ENCODE measurements around the gene ZNF384. TPM values are rescaled to one million over a fixed set of nuclear protein-coding genes. Genes with fewer than 3 reads are reported as not detected.

ZNF384 gene
- total RNA-seq, 2 donors from 2014 or later: 36.8 to 45.3 TPM

DNA sequence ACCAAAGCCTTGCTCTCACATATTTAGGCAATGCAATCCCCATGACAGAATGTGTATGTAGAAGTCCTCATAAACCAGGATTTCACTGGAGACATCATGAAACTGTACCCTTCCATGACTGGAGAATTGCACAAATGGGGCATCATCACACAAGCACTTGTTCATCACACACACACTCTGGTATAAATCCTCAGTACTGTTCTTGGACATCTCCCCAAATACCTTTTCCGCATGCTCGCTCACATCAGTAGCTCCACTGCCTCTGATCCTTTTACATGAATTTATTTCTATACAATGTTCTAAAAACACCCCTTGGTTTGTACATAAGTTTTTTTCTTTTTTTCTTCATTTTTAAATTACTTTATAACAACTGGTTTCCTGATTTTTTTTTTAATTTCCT lies 23.0 kb downstream of the ZNF384 start:
- peaks cover 40% of the 10 kb centered on the region for H3K36me3 ChIP-seq
- H3K27ac ChIP-seq: no peak overlapping the region
- DNase-seq (ENCODE audit: low spot score): no peak
- no peaks in the 10 kb centered on the region for H3K27me3 ChIP-seq (replicated peaks; ENCODE audit: insufficient read depth)
- H3K4me1 ChIP-seq (ENCODE audit: control insufficient read depth in 1 of 2, low read depth in 2 of 2): peaks cover 8 to 11% of the 10 kb centered on the region in 2 donors
- TF ChIP-seq, protein P1, sequence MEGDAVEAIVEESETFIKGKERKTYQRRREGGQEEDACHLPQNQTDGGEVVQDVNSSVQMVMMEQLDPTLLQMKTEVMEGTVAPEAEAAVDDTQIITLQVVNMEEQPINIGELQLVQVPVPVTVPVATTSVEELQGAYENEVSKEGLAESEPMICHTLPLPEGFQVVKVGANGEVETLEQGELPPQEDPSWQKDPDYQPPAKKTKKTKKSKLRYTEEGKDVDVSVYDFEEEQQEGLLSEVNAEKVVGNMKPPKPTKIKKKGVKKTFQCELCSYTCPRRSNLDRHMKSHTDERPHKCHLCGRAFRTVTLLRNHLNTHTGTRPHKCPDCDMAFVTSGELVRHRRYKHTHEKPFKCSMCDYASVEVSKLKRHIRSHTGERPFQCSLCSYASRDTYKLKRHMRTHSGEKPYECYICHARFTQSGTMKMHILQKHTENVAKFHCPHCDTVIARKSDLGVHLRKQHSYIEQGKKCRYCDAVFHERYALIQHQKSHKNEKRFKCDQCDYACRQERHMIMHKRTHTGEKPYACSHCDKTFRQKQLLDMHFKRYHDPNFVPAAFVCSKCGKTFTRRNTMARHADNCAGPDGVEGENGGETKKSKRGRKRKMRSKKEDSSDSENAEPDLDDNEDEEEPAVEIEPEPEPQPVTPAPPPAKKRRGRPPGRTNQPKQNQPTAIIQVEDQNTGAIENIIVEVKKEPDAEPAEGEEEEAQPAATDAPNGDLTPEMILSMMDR (IDR thresholded peaks at IDR 0.05): no peak
- ATAC-seq (ENCODE audit: insufficient number of reproducible peaks, low FRiP score, low read depth): no peak
- no peak overlapping the region for H3K4me3 ChIP-seq
- no peaks in the 10 kb centered on the region for H3K9me3 ChIP-seq

- H3K4me1 ChIP-seq (ENCODE audit: control insufficient read depth in 1 of 2, low read depth in 2 of 2): peaks cover 8 to 15% of the 10 kb centered on the region in 2 donors
- no peak overlapping the region for H3K27ac ChIP-seq
- TF ChIP-seq, protein P1 (IDR thresholded peaks at IDR 0.05): no peak
- DNase-seq (ENCODE audit: low spot score) (no peak), ATAC-seq (ENCODE audit: insufficient number of reproducible peaks, low FRiP score, low read depth) (no peak)
- H3K36me3 ChIP-seq: peaks cover 28% of the 10 kb centered on the region
- no peak overlapping the region for H3K4me3 ChIP-seq
- no peaks in the 10 kb centered on the region for H3K27me3 ChIP-seq (replicated peaks; ENCODE audit: insufficient read depth)
- no peaks in the 10 kb centered on the region for H3K9me3 ChIP-seq
Observed at GRCh38 chr12:6664902-6665301, 24.3 kb downstream of the ZNF384 start.

DNA sequence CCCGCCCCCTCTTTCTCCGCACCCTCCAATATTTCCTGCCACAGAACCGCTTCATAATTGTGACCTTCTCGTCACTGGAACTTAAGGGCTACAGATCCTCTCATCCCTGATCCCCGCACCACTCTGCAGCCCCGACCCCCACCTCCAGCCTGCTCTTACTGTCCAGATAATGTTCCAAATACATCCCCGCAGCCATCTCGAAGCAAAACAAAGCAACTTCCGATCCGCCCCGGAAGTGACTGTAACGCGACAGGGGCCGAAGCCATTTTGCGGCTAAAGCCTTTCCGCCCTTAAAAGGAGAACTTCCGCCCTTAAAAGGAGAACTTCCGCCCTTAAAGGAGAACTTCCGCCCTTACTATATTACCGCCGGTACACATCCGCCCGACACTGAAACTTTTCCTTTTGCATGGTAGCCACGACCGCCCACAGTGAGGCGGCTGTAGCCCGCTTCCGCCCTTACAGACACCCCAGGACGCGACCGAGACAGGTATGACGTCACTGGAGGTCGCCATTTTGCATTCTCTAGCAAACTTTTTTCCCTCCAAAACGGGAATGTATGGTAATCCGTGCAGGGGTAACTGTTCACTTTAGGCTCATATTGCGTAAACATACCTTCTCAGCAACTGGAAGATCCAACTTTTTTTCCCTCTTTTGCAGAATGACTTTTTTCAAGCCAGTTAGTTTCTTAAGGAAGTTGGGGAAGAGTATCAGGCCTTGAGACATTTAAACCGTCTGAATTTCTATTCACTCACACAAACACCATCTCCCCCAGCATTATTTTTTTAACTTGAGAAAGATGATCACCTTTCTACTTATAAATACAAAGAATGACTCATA lies 26.1 kb downstream of the ZNF384 start, which contains the start of gene ING4:
Gene ING4, minus strand, starts transcription at position 214 of the 837 bp plus-strand sequence. Its CDS starts 18 bp downstream, at position 196.
- H3K36me3 ChIP-seq: peaks cover 10% of the 10 kb centered on the region
- DNase-seq (ENCODE audit: low spot score): peak; percentile 97
- H3K4me1 ChIP-seq (ENCODE audit: control insufficient read depth in 1 of 2, low read depth in 2 of 2): peaks cover 8 to 15% of the 10 kb centered on the region in 2 donors

GRCh38 chr12:6662602-6662905 lies 26.6 kb downstream of the ZNF384 start:
- H3K4me1 ChIP-seq (ENCODE audit: control insufficient read depth in 1 of 2, low read depth in 2 of 2): peaks cover 8 to 15% of the 10 kb centered on the region in 2 donors
- no peak for DNase-seq (ENCODE audit: low spot score)
- ATAC-seq (ENCODE audit: insufficient number of reproducible peaks, low FRiP score, low read depth): no peak
- TF ChIP-seq, protein P1 (IDR thresholded peaks at IDR 0.05): no peak
- H3K27me3 ChIP-seq (replicated peaks; ENCODE audit: insufficient read depth): no peaks in the 10 kb centered on the region
- H3K27ac ChIP-seq: peak overlapping the region; percentile 74 to 76
- H3K9me3 ChIP-seq: no peaks in the 10 kb centered on the region
- peaks cover 9% of the 10 kb centered on the region for H3K36me3 ChIP-seq
- H3K4me3 ChIP-seq: peak overlapping the region; percentile 91

More for the DNA sequence above, 26.1 kb downstream of the ZNF384 start, which contains the start of gene ING4:
- H3K4me3 ChIP-seq: peak within 1 kb of the TSS; percentile 91
- H3K9me3 ChIP-seq: no peaks in the 10 kb centered on the region
- no peaks in the 10 kb centered on the region for H3K27me3 ChIP-seq (replicated peaks; ENCODE audit: insufficient read depth)
- ATAC-seq (ENCODE audit: insufficient number of reproducible peaks, low FRiP score, low read depth): peak; percentile 100
- H3K27ac ChIP-seq: peak within 1 kb of the TSS; percentile 74 to 76
- TF ChIP-seq, protein P1 (IDR thresholded peaks at IDR 0.05): no peak

- no peaks in the 10 kb centered on the region for H3K4me1 ChIP-seq (ENCODE audit: control insufficient read depth in 1 of 2, low read depth in 2 of 2)
- H3K9me3 ChIP-seq: no peaks in the 10 kb centered on the region
- DNase-seq (ENCODE audit: low spot score) (no peak), ATAC-seq (ENCODE audit: insufficient number of reproducible peaks, low FRiP score, low read depth) (no peak)
- TF ChIP-seq, protein P1 (IDR thresholded peaks at IDR 0.05): no peak
- peaks cover 64% of the 10 kb centered on the region for H3K36me3 ChIP-seq
- H3K27me3 ChIP-seq (replicated peaks; ENCODE audit: insufficient read depth): no peaks in the 10 kb centered on the region
- H3K4me3 ChIP-seq: no peak overlapping the region
- H3K27ac ChIP-seq: no peak overlapping the region
Observed at GRCh38 chr12:6653987-6654386, 35.2 kb downstream of the ZNF384 start.

Data from thoracic aorta (tissue), 2 donors.